HepG2 (cell line): Measurements from ENCODE around the gene CDK12. TPM values are rescaled to one million over a fixed set of nuclear protein-coding genes. Genes with fewer than 3 reads are reported as not detected.
A peak's percentile ranks its signal among the peaks of the same experiment; 100 is the strongest.

Experiments
- ARHGAP35 ChIP-seq: sonication (generic); formaldehyde crosslinking; IDR thresholded peaks from 2 replicates; pipeline ENCODE4 v1.9.0; 2022; ENCODE audit warnings: mild to moderate bottlenecking, inconsistent platforms, moderate library complexity, missing genetic modification reagents, borderline replicate concordance
- ATF6 ChIP-seq: sonication (generic); formaldehyde crosslinking; conservative IDR thresholded peaks from 2 replicates; pipeline ENCODE4 v1.4.0; 2020; ENCODE audit warnings: missing genetic modification reagents
- ATM ChIP-seq: fragments of 450-650 bp; IDR thresholded peaks from 2 replicates; pipeline ENCODE4 v1.7.1; 2017; ENCODE audit warnings: mild to moderate bottlenecking, borderline replicate concordance
- GLMP ChIP-seq: sonication (generic); formaldehyde crosslinking; IDR thresholded peaks from 2 replicates; pipeline ENCODE4 v1.9.0; 2021; ENCODE audit warnings: missing genetic modification reagents, mild to moderate bottlenecking, borderline replicate concordance
- GMEB2 ChIP-seq: IDR thresholded peaks from 2 replicates; pipeline ENCODE4 v1.6.1; 2016; ENCODE audit warnings: missing biosample characterization, missing genetic modification reagents, low read depth
- KDM2A ChIP-seq: sonication (generic); formaldehyde crosslinking; IDR thresholded peaks from 2 replicates; pipeline ENCODE4 v1.4.0; 2020; ENCODE audit warnings: low read depth, missing genetic modification reagents, borderline replicate concordance
- NCOA5 ChIP-seq: sonication (generic); formaldehyde crosslinking; IDR thresholded peaks from 2 replicates; pipeline ENCODE4 v1.4.0; 2020; ENCODE audit warnings: missing genetic modification reagents
- SNAPC4 ChIP-seq: sonication (generic); formaldehyde crosslinking; IDR thresholded peaks from 2 replicates; pipeline ENCODE4 v1.4.0; 2020; ENCODE audit warnings: mild to moderate bottlenecking, missing genetic modification reagents
- SP4 ChIP-seq: sonication (generic); formaldehyde crosslinking; IDR thresholded peaks from 2 replicates; pipeline ENCODE4 v1.8.1; 2023; ENCODE audit warnings: mild to moderate bottlenecking, missing genetic modification reagents
- SSRP1 ChIP-seq: IDR thresholded peaks from 2 replicates; pipeline ENCODE4 v1.6.1; 2016; ENCODE audit warnings: control low read depth
- TCF12 ChIP-seq, 2 experiments: fragments of 450-650 bp in 1 of 2; sonication (generic) in 1 of 2; formaldehyde crosslinking in 1 of 2; IDR thresholded peaks; 2 replicates each; pipeline versions ENCODE4 v1.6.1 to v1.8.0; 2017 to 2022; ENCODE audit warnings: antibody characterized with exemption in 1 of 2, mild to moderate bottlenecking in 1 of 2, missing genetic modification reagents in 1 of 2, moderate library complexity in 1 of 2
- TRIM24 ChIP-seq: sonication (generic); formaldehyde crosslinking; IDR thresholded peaks from 2 replicates; pipeline ENCODE4 v1.8.0; 2022; ENCODE audit warnings: mild to moderate bottlenecking, missing genetic modification reagents
- ZNF703 ChIP-seq: sonication (generic); formaldehyde crosslinking; IDR thresholded peaks from 2 replicates; pipeline ENCODE4 v1.5.1; 2020; ENCODE audit warnings: missing genetic modification reagents, mild to moderate bottlenecking, moderate library complexity, borderline replicate concordance
- ZNF713 ChIP-seq: sonication (generic); formaldehyde crosslinking; IDR thresholded peaks from 2 replicates; pipeline ENCODE4 v1.4.0; 2020; ENCODE audit warnings: mild to moderate bottlenecking, missing genetic modification reagents
- ZNF770 ChIP-seq: sonication (generic); formaldehyde crosslinking; IDR thresholded peaks from 2 replicates; pipeline ENCODE4 v1.5.0; 2020; ENCODE audit warnings: mild to moderate bottlenecking, missing genetic modification reagents
- ZNF788 ChIP-seq: sonication (generic); formaldehyde crosslinking; IDR thresholded peaks from 2 replicates; pipeline ENCODE4 v1.5.0; 2020; ENCODE audit warnings: mild to moderate bottlenecking, missing genetic modification reagents, borderline replicate concordance
- polyA plus RNA-seq, 8 experiments: library from polyadenylated mRNA; depleted of rRNA in 3 of 8; stranded (reverse) in 7 of 8; unstranded in 1 of 8; fragments of >200 nt; fragmentation: Illumina TruSeq in 4 of 8; extraction: Trizol in 4 of 8; gene quantifications; 2 replicates each; pipeline versions ENCODE4 v1.2.1 to v1.2.3, GENCODE V29; 2011 to 2016; ENCODE audit warnings: low read depth in 4 of 8, missing spikeins in 1 of 8, mixed read lengths in 1 of 8; ENCODE audit not compliant: insufficient read depth in 1 of 8
- total RNA-seq, 5 experiments: library from RNA; depleted of rRNA; stranded (reverse); fragments of >200 nt; fragmentation: Illumina TruSeq; extraction: Trizol; gene quantifications; 2 replicates each; pipeline ENCODE4 v1.2.3, GENCODE V29; 2016; ENCODE audit warnings: low read depth in 1 of 5

CDK12 gene
- total and polyA plus RNA-seq, 2 of the 13 experiments (the other 11 are each of a cell fraction or from before 2014, with no cell fraction given) = 24.0 to 88.6 TPM

GRCh38 chr17:39573447-39574298 is 112.4 kb downstream of the CDK12 start (continued):
- TF ChIP-seq ZNF770 (CRISPR knock-in tag) (no peak), SNAPC4 (CRISPR knock-in tag) (no peak), TRIM24 (CRISPR knock-in tag) (no peak), ATM (no peak), ZNF713 (CRISPR knock-in tag) (no peak), ATF6 (CRISPR knock-in tag) (no peak), ARHGAP35 (CRISPR knock-in tag) (0 out of 2 replicates have a peak, but pooled peaks have one; percentile 51), GLMP (CRISPR knock-in tag) (no peak), SSRP1 (no peak), TCF12 (IDR thresholded peaks at IDR 0.05) (no peak), TCF12 (CRISPR knock-in tag; IDR thresholded peaks at IDR 0.05) (no peak), KDM2A (CRISPR knock-in tag) (peak; percentile 81; the same call in 1 of the 2 replicates), ZNF703 (CRISPR knock-in tag) (no peak), SP4 (no peak), NCOA5 (CRISPR knock-in tag) (no peak), GMEB2 (no peak), ZNF788 (CRISPR knock-in tag) (peak; percentile 44; the same call in 1 of the 2 replicates)
